Colonic mucosa (tissue), 4 donors: ENCODE measurements around the gene INMT. TPM values are rescaled to one million over a fixed set of nuclear protein-coding genes. Genes with fewer than 3 reads are reported as not detected.

ENCODE experiments used
- DNase-seq: peaks from one replicate; pipeline ENCODE4 v3.0.0-alpha.2; 2020
- H3K27ac ChIP-seq: fragments of 200-600 bp; one replicate; pipeline ENCODE4 v1.8.0; 2021
- H3K27me3 ChIP-seq: fragments of 200-600 bp; one replicate; pipeline ENCODE4 v1.8.0; 2021
- H3K36me3 ChIP-seq: fragments of 200-600 bp; one replicate; pipeline ENCODE4 v1.8.0; 2021
- H3K4me1 ChIP-seq: fragments of 200-600 bp; one replicate; pipeline ENCODE4 v1.8.0; 2021; ENCODE audit warnings: mild to moderate bottlenecking
- H3K4me3 ChIP-seq: fragments of 200-600 bp; one replicate; pipeline ENCODE4 v1.8.0; 2021
- H3K9ac ChIP-seq, 2 donors: one replicate each; pipeline ENCODE4 v1.7.0; 2013; ENCODE audit warnings: control low read depth in 2 of 2, low read depth in 2 of 2, low read length in 2 of 2
- H3K9me3 ChIP-seq: fragments of 200-600 bp; one replicate; pipeline ENCODE4 v1.8.0; 2021
- intact Hi-C: fragments of 100-400 bp; cut with DNase I; formaldehyde crosslinking; loops from one replicate; pipeline ENCODE4 v1.14.1; 2022
- total RNA-seq, 2 donors: library from RNA; stranded (reverse); fragmentation: NEBNext Ultra II Directional in 1 of 2; extraction: Animal tissue kit (Norgen Biotek cat#: 25700) in 1 of 2; gene quantifications; one replicate each; pipeline ENCODE4 v1.2.1, GENCODE V29; 2021
- TF ChIP-seq, protein P1 (sequence below): fragments of 200-600 bp; IDR thresholded peaks from one replicate; pipeline ENCODE4 v1.8.0; 2022; ENCODE audit warnings: antibody characterized with exemption, mild to moderate bottlenecking
- donor health status: healthy.
- donor health status: DM: no; HTN: no; CAD: no.
- donor health status: DM: no; HTN: no; CAD: no.

Gene INMT
- total RNA-seq, 2 donors from 2014 or later = 2.3 to 6.0 TPM

DNA sequence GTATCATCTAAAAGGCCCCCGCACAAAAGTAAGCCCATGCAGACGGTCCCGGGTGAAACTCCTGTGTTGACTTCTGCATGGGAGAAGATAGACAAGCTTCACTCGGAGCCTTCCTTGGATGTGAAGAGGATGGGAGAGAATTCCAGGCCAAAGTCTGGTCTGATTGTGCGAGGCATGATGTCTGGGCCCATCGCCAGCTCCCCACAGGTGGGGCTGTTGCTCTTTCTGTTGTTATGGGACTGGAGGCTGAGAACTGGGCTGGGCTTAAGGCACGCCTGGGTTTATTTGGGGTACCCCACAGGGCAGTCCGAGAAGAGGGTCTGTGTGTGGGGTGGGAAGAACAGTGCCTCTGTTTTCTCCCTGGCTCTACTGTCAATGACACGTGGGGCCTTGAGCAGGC is 33.9 kb downstream of the INMT start:
- no peaks in the 10 kb centered on the region for H3K36me3 ChIP-seq
- no peaks in the 10 kb centered on the region for H3K27me3 ChIP-seq
- no peaks in the 10 kb centered on the region for H3K4me1 ChIP-seq
- no peak overlapping the region for H3K9ac ChIP-seq
- intact Hi-C loops = no loop called here
- H3K9me3 ChIP-seq = no peaks in the 10 kb centered on the region
- no peak overlapping the region for H3K4me3 ChIP-seq
- TF ChIP-seq, protein P1, sequence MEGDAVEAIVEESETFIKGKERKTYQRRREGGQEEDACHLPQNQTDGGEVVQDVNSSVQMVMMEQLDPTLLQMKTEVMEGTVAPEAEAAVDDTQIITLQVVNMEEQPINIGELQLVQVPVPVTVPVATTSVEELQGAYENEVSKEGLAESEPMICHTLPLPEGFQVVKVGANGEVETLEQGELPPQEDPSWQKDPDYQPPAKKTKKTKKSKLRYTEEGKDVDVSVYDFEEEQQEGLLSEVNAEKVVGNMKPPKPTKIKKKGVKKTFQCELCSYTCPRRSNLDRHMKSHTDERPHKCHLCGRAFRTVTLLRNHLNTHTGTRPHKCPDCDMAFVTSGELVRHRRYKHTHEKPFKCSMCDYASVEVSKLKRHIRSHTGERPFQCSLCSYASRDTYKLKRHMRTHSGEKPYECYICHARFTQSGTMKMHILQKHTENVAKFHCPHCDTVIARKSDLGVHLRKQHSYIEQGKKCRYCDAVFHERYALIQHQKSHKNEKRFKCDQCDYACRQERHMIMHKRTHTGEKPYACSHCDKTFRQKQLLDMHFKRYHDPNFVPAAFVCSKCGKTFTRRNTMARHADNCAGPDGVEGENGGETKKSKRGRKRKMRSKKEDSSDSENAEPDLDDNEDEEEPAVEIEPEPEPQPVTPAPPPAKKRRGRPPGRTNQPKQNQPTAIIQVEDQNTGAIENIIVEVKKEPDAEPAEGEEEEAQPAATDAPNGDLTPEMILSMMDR = no peak
- no peak for DNase-seq
- H3K27ac ChIP-seq = no peak overlapping the region

DNA sequence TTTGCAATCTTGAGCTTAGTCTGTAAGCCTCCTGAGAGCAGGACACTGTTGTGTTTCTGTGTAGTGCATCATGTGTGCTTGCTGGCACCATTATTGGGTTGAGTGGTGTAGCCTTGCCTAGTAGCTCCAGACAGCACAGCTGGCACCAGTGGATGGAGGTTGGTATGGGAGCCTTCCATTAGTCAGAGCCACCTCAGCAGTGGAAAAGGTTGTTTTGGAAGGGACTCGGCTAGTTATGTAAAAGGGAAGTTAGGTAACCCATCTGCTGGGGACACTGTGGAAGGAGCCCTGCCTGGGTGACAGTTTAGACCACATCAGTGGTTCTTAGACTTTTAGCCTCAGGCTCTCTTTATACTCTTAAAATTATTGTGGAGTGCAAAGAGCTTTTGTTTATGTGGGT is 35.6 kb downstream of the INMT start:
- TF ChIP-seq, protein P1 = no peak
- H3K4me3 ChIP-seq = no peak overlapping the region
- H3K36me3 ChIP-seq = no peaks in the 10 kb centered on the region
- H3K27ac ChIP-seq = no peak overlapping the region
- intact Hi-C loops = no loop called here
- no peak for DNase-seq
- H3K27me3 ChIP-seq = no peaks in the 10 kb centered on the region
- no peaks in the 10 kb centered on the region for H3K4me1 ChIP-seq
- no peak overlapping the region for H3K9ac ChIP-seq
- no peaks in the 10 kb centered on the region for H3K9me3 ChIP-seq

DNA sequence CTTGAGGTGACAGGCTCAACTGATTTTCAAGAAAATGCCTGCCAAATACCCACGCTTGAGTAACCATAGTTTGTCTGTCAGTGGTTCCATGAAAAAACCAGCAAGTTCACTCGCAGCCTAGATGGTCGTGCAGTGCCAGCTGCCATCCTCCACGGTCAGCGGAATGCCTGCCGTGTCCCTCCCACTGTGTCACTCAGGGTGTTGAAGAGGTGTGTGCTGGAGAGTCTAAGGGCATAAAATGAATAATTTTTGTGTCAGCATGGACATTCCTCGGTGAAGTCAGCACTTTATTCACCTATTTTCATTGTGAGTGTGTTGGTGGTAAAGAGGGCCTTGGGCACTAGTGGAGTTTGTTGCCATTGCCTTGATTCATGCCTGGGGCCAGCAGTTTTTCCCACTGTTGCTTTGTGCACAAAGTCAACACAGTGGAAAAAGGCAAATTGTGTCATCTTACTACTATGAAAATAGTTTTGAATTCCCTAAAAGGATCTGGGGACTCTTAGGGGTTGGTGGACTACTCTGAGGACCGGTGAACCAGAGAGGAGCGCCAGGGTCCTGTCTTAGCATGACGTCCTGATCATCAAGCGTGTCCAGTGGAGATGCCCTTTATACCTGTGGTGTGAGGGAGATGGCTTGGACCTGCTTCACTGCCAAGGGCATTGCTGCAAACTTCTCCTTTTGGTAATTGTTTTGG is 36.9 kb downstream of the INMT start:
- no peak for DNase-seq
- Histone ChIP-seq H3K9ac (no peak overlapping the region), H3K36me3 (no peaks in the 10 kb centered on the region), H3K27me3 (no peaks in the 10 kb centered on the region), H3K4me1 (no peaks in the 10 kb centered on the region), H3K9me3 (no peaks in the 10 kb centered on the region), H3K27ac (no peak overlapping the region), H3K4me3 (no peak overlapping the region)
- TF ChIP-seq, protein P1 = no peak
- intact Hi-C loops = no loop called here

DNA sequence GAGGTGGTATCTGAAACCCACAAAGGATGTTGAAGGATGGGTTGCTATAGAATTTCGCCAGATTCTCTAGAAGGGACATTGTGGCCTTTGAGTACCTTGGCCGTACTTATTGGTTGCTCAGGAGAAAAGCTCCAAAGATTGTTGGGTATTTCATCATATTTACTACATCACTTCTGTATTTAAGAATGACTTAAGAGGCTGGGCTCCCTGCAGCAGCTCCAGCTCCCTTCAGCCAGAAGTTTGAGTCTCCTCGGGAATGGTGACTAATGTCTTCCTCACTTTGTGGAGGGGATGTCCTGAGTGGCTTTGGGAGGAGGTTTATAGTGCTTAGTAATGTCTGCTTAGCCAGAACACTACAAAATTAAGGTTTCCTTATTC is 37.4 kb downstream of the INMT start:
- H3K27ac ChIP-seq = no peak overlapping the region
- DNase-seq = no peak
- no peaks in the 10 kb centered on the region for H3K27me3 ChIP-seq

DNA sequence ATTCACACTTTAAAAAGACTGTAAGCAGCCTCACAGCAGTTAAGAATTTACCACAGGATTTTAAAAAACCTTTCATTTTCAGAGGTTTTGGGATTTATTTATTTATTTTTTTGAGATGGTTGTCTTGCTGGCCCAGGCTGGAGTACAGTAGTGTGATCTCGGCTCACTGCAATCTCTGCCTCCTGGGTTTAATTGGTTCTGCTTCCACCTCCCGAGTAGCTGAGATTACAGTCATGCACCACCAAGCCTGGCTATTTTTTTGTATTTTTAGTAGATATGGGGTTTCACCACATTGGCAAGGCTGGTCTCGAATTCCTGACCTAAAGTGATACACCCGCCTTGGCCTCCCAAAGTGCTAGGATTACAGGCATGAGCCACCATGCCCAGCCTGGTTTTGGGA is 38.4 kb downstream of the INMT start:
- Histone ChIP-seq H3K27ac (no peak overlapping the region), H3K9me3 (no peaks in the 10 kb centered on the region), H3K9ac (no peak overlapping the region), H3K36me3 (no peaks in the 10 kb centered on the region), H3K4me1 (no peaks in the 10 kb centered on the region), H3K4me3 (no peak overlapping the region), H3K27me3 (no peaks in the 10 kb centered on the region)
- DNase-seq = no peak
- TF ChIP-seq, protein P1 = no peak
- intact Hi-C loops = no loop called here

More for the DNA sequence above, 37.4 kb downstream of the INMT start:
- Histone ChIP-seq H3K9me3 (no peaks in the 10 kb centered on the region), H3K4me1 (no peaks in the 10 kb centered on the region), H3K4me3 (no peak overlapping the region), H3K36me3 (no peaks in the 10 kb centered on the region), H3K9ac (no peak overlapping the region)
- intact Hi-C loops = no loop called here
- TF ChIP-seq, protein P1 = no peak
